ENCODE results near the gene MRAP.

GRCh38 chr21:32347351-32347750 is 48.7 kb downstream of the MRAP start:
- TF ChIP-seq POLR2A (IDR thresholded peaks at IDR 0.05; ENCODE audit: low read length) (no peak), GATA1 (IDR thresholded peaks at IDR 0.05; ENCODE audit: low read depth, low read length) (no peak)
